Measurements from ENCODE around the gene PRDM4. TPM values are rescaled to one million over a fixed set of nuclear protein-coding genes. Genes with fewer than 3 reads are reported as not detected.

PRDM4 gene
- total RNA-seq, 1 experiment from 2014 or later: 20.5 TPM

- Mint-ChIP-seq H3K4me1 (no peaks in the 10 kb centered on the region), H3K4me3 (no peak overlapping the region), H3K27ac (no peak overlapping the region), H3K36me3 (no peaks in the 10 kb centered on the region), H3K27me3 (ENCODE audit: low read depth) (peaks cover 33% of the 10 kb centered on the region), H3K9me3 (peaks cover 4% of the 10 kb centered on the region; the same call in 1 of the 2 replicates)
- CTCF ChIA-PET: interaction anchor here (0.8 to 1.5 kb wide), 2 partner anchors 103 to 130 kb away, joined by 3 to 4 read pairs; no protein-coding TSS in a partner anchor
- DNase-seq (ENCODE audit: low spot score): no peak
- no peak for TF ChIP-seq ZNF423 (CRISPR knock-in tag; IDR thresholded peaks at IDR 0.05)
- no peak for ATAC-seq
- POLR2A ChIA-PET: interaction anchor here (0.6 kb wide), 1 partner anchor 88 kb away, joined by 3 read pairs; no protein-coding TSS in a partner anchor
Measured at GRCh38 chr12:107782067-107782466, 21.1 kb upstream of the PRDM4 start.

GRCh38 chr12:107780298-107780697, 19.4 kb upstream of the PRDM4 start:
- peaks cover 50% of the 10 kb centered on the region for H3K27me3 Mint-ChIP-seq (ENCODE audit: low read depth)
- H3K9me3 Mint-ChIP-seq: no peaks in the 10 kb centered on the region
- no peak overlapping the region for H3K27ac Mint-ChIP-seq
- ATAC-seq (no peak), DNase-seq (ENCODE audit: low spot score) (no peak)
- POLR2A ChIA-PET: no interaction called here
- H3K4me3 Mint-ChIP-seq: no peak overlapping the region
- H3K4me1 Mint-ChIP-seq: peaks cover 6% of the 10 kb centered on the region; the same call in 1 of the 2 replicates
- no peaks in the 10 kb centered on the region for H3K36me3 Mint-ChIP-seq
- TF ChIP-seq ZNF423 (CRISPR knock-in tag; IDR thresholded peaks at IDR 0.05) (no peak), SP1 (CRISPR knock-in tag; conservative IDR thresholded peaks at IDR 0.05) (no peak), FOXP1 (CRISPR knock-in tag; IDR thresholded peaks at IDR 0.05; ENCODE audit: borderline replicate concordance) (no peak), GTF2I (CRISPR knock-in tag; conservative IDR thresholded peaks at IDR 0.05) (no peak), NR1H2 (CRISPR knock-in tag; IDR thresholded peaks at IDR 0.05) (no peak), SOX15 (CRISPR knock-in tag; IDR thresholded peaks at IDR 0.05) (no peak), FOXP4 (CRISPR knock-in tag; IDR thresholded peaks at IDR 0.05) (no peak), ZNF138 (CRISPR knock-in tag; conservative IDR thresholded peaks at IDR 0.05) (no peak), IRF2 (CRISPR knock-in tag; IDR thresholded peaks at IDR 0.05; ENCODE audit: borderline replicate concordance, low read depth) (no peak), USF2 (CRISPR knock-in tag; IDR thresholded peaks at IDR 0.05) (no peak), CDX4 (CRISPR knock-in tag; IDR thresholded peaks at IDR 0.05; ENCODE audit: borderline replicate concordance) (no peak), AFF4 (CRISPR knock-in tag; IDR thresholded peaks at IDR 0.05; ENCODE audit: borderline replicate concordance) (no peak), E2F5 (CRISPR knock-in tag; IDR thresholded peaks at IDR 0.05) (no peak), E2F4 (CRISPR knock-in tag; IDR thresholded peaks at IDR 0.05; ENCODE audit: borderline replicate concordance, low read depth) (no peak), AR (CRISPR knock-in tag; IDR thresholded peaks at IDR 0.05) (no peak), RORB (CRISPR knock-in tag; IDR thresholded peaks at IDR 0.05) (no peak), MAX (CRISPR knock-in tag; IDR thresholded peaks at IDR 0.05) (no peak), OVOL2 (CRISPR knock-in tag; IDR thresholded peaks at IDR 0.05; ENCODE audit: borderline replicate concordance) (no peak), TEAD1 (CRISPR knock-in tag; IDR thresholded peaks at IDR 0.05) (no peak), JAZF1 (CRISPR knock-in tag; IDR thresholded peaks at IDR 0.05) (no peak)
- CTCF ChIA-PET: interaction anchor here (1.9 kb wide), 1 partner anchor 105 kb away, joined by 4 read pairs; no protein-coding TSS in a partner anchor
